ENCODE results near the gene FOXN3.

Gene FOXN3

GRCh38 chr14:89417091-89417464, at the start of gene FOXN3:
Gene FOXN3, minus strand, starts transcription at chr14:89417233. Its CDS starts 4,757 bp downstream, at chr14:89412476.
- no peak for TF ChIP-seq CTCF (IDR thresholded peaks at IDR 0.05; ENCODE audit: control extremely low read depth, extremely low read depth, low read depth, missing control alignments)
- DNase-seq (ENCODE audit: extremely low spot score) = peak; percentile 91
- ChIA-PET CTCF (no interaction called here), POLR2A (no interaction called here)

GRCh38 chr14:89466484-89466883, 49.5 kb upstream of the FOXN3 start:
- DNase-seq (ENCODE audit: extremely low spot score) = peak; percentile 30
- ChIA-PET POLR2A (no interaction called here), CTCF (interaction anchor here (1.0 to 1.7 kb wide), 4 partner anchors 13 to 456 kb away, joined by 3 to 4 read pairs (median 4); no protein-coding TSS in a partner anchor)
- no peak for TF ChIP-seq CTCF (IDR thresholded peaks at IDR 0.05; ENCODE audit: control extremely low read depth, extremely low read depth, low read depth, missing control alignments)

- CTCF ChIA-PET = interaction anchor here (1.3 to 1.7 kb wide), 2 partner anchors 28 to 457 kb away, joined by 3 to 4 read pairs; no protein-coding TSS in a partner anchor
- TF ChIP-seq CTCF (IDR thresholded peaks at IDR 0.05; ENCODE audit: control extremely low read depth, extremely low read depth, low read depth, missing control alignments) = no peak
- no peak for DNase-seq (ENCODE audit: extremely low spot score)
- POLR2A ChIA-PET = no interaction called here
Measured at GRCh38 chr14:89465876-89466275, 48.8 kb upstream of the FOXN3 start.

- POLR2A ChIA-PET = no interaction called here
- no peak for DNase-seq (ENCODE audit: extremely low spot score)
- TF ChIP-seq CTCF (IDR thresholded peaks at IDR 0.05; ENCODE audit: control extremely low read depth, extremely low read depth, low read depth, missing control alignments) = no peak
- CTCF ChIA-PET = interaction anchor here (0.9 kb wide), 1 partner anchor 12 kb away, joined by 3 read pairs; no protein-coding TSS in a partner anchor
Measured at GRCh38 chr14:89461256-89461655, 44.2 kb upstream of the FOXN3 start.

- POLR2A ChIA-PET = no interaction called here
Measured at GRCh38 chr14:89458713-89459420, 41.8 kb upstream of the FOXN3 start.

GRCh38 chr14:89457007-89457406, 40.0 kb upstream of the FOXN3 start:
- DNase-seq (ENCODE audit: extremely low spot score) = no peak
- no peak for TF ChIP-seq CTCF (IDR thresholded peaks at IDR 0.05; ENCODE audit: control extremely low read depth, extremely low read depth, low read depth, missing control alignments)
- CTCF ChIA-PET = no interaction called here
- POLR2A ChIA-PET = no interaction called here

More at GRCh38 chr14:89458713-89459420, 41.8 kb upstream of the FOXN3 start:
- TF ChIP-seq CTCF (IDR thresholded peaks at IDR 0.05; ENCODE audit: control extremely low read depth, extremely low read depth, low read depth, missing control alignments) = no peak
- no peak for DNase-seq (ENCODE audit: extremely low spot score)
- CTCF ChIA-PET = interaction anchor here (1.2 kb wide), 1 partner anchor 11 kb away, joined by 3 read pairs; no protein-coding TSS in a partner anchor
